Measurements from ENCODE around the gene RHNO1. TPM values are rescaled to one million over a fixed set of nuclear protein-coding genes. Genes with fewer than 3 reads are reported as not detected.

Gene RHNO1
- total and polyA plus RNA-seq, 2 of the 8 experiments (the other 6 are each of a cell fraction or from before 2014, with no cell fraction given) = 55.8 to 56.9 TPM

DNA sequence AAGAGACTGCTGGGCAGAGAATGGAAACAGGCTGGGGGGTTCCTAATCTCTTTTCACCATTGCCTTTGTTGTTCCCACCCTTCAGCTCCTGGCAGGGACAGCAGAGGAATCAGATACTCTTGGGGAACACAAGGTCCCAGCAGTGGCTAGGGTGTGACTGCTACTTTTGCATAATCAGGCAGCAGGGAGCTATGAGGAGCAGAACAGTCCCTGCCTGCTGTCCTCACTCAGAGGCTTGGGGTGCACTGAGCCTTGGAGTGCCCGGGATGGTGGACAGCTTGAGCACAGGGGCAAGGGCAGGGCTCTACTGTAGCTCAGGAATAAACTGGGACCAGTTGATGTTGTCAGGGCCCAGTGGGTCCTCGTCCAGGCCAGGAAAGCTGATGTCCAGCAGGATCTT lies 18.7 kb upstream of the RHNO1 start:
- no peak overlapping the region for H3K56ac ChIP-seq (replicated peaks; ENCODE audit: insufficient read length, low read depth, low read length)
- TF ChIP-seq EP300 (IDR thresholded peaks at IDR 0.05; ENCODE audit: borderline replicate concordance in 1 of 2, low read depth in 2 of 2, low read length in 2 of 2) (no peak), SRF (IDR thresholded peaks at IDR 0.05; ENCODE audit: low read depth, low read length) (no peak), YY1 (IDR thresholded peaks at IDR 0.05; ENCODE audit: low read depth, low read length) (no peak), POU5F1 (IDR thresholded peaks at IDR 0.05; ENCODE audit: low read depth, low read length) (no peak), FOSL1 (IDR thresholded peaks at IDR 0.05; ENCODE audit: insufficient read depth, low read depth, low read length) (no peak), CREB1 (IDR thresholded peaks at IDR 0.05) (no peak), CTBP2 (IDR thresholded peaks at IDR 0.05; ENCODE audit: borderline replicate concordance, insufficient read depth, insufficient read length, low read length) (no peak), CBX5 (IDR thresholded peaks at IDR 0.05; ENCODE audit: low read depth, low read length) (no peak), POLR2AphosphoS5 (IDR thresholded peaks at IDR 0.05; ENCODE audit: low read depth, low read length) (no peak), PHF8 (conservative IDR thresholded peaks at IDR 0.05; ENCODE audit: low read depth, low read length) (no peak), MAFK (IDR thresholded peaks at IDR 0.05; ENCODE audit: low read depth, low read length) (no peak)
- TF ChIP-seq, protein P1, sequence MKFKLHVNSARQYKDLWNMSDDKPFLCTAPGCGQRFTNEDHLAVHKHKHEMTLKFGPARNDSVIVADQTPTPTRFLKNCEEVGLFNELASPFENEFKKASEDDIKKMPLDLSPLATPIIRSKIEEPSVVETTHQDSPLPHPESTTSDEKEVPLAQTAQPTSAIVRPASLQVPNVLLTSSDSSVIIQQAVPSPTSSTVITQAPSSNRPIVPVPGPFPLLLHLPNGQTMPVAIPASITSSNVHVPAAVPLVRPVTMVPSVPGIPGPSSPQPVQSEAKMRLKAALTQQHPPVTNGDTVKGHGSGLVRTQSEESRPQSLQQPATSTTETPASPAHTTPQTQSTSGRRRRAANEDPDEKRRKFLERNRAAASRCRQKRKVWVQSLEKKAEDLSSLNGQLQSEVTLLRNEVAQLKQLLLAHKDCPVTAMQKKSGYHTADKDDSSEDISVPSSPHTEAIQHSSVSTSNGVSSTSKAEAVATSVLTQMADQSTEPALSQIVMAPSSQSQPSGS (IDR thresholded peaks at IDR 0.05; ENCODE audit: low read length) = no peak

More for the DNA sequence above, 18.7 kb upstream of the RHNO1 start:
- DNase-seq (ENCODE audit: low read depth in 1 of 2, low spot score in 2 of 2) = no peak
- Histone ChIP-seq H3K18ac (ENCODE audit: extremely low read depth, low read length) (no peak overlapping the region), H3K23me2 (ENCODE audit: low read depth, low read length) (no peaks in the 10 kb centered on the region), H3K9me3 (ENCODE audit: insufficient read depth in 2 of 2, low read depth in 1 of 2, low read length in 1 of 2) (no peaks in the 10 kb centered on the region), H3K79me2 (ENCODE audit: control insufficient read depth in 1 of 2, insufficient read depth in 2 of 2, low read length in 2 of 2) (no peaks in the 10 kb centered on the region), H3K23ac (ENCODE audit: insufficient read length) (no peak overlapping the region), H3K27ac (ENCODE audit: low read depth, low read length) (no peak overlapping the region), H2AK5ac (ENCODE audit: low read depth, low read length) (no peak overlapping the region), H4K20me1 (replicated peaks in 1 of 2; ENCODE audit: control insufficient read depth in 1 of 2, insufficient read depth in 2 of 2, low read length in 2 of 2) (peaks cover 3 to 6% of the 10 kb centered on the region in 2 experiments), H3K4me1 (replicated peaks in 1 of 4; ENCODE audit: control insufficient read depth in 3 of 4, insufficient read depth in 4 of 4, low read length in 3 of 4) (peaks cover 0 to 6% (median under 1%) of the 10 kb centered on the region in 4 experiments; a peak in 3 of 7 replicates), H3K79me1 (ENCODE audit: low read depth, low read length) (no peaks in the 10 kb centered on the region), H4K8ac (ENCODE audit: extremely low read depth, insufficient read depth, low read length) (no peak overlapping the region), H4K5ac (ENCODE audit: insufficient read length, low read depth, low read length) (no peak overlapping the region), H2BK15ac (ENCODE audit: low read length) (no peak overlapping the region), H3K36me3 (ENCODE audit: control insufficient read depth in 2 of 4, insufficient read depth in 4 of 4, low read length in 3 of 4) (peaks cover 6 to 42% (median 24%) of the 10 kb centered on the region in 4 experiments; a peak in 6 of 8 replicates), H2BK5ac (ENCODE audit: low read depth, low read length) (no peak overlapping the region), H3K27me3 (replicated peaks in 1 of 4; ENCODE audit: control insufficient read depth in 3 of 4, extremely low read depth in 1 of 4, insufficient read depth in 3 of 4, low read length in 3 of 4) (no peaks in the 10 kb centered on the region), H2AFZ (ENCODE audit: low read length) (no peak overlapping the region), H3K4me2 (ENCODE audit: insufficient read depth in 1 of 2, low read depth in 2 of 2, low read length in 2 of 2) (no peak overlapping the region), H3K4ac (replicated peaks; ENCODE audit: insufficient read length, low read depth, low read length) (no peak overlapping the region), H3K4me3 (ENCODE audit: extremely low read depth in 1 of 4, insufficient read depth in 2 of 4, low read depth in 3 of 4, low read length in 4 of 4) (no peak overlapping the region), H2BK20ac (ENCODE audit: low read length) (no peak overlapping the region), H3K9ac (replicated peaks in 1 of 4; ENCODE audit: extremely low read depth in 1 of 4, low read depth in 3 of 4, low read length in 3 of 4) (no peak overlapping the region), H3K14ac (ENCODE audit: insufficient read length) (no peak overlapping the region), H4K91ac (replicated peaks; ENCODE audit: insufficient read length, low read length) (no peak overlapping the region), H2BK12ac (ENCODE audit: low read depth, low read length) (no peak overlapping the region), H2BK120ac (replicated peaks; ENCODE audit: low read depth, low read length) (no peak overlapping the region)
- WGBS, 2 experiments (ENCODE audit: extremely low coverage in 1 of 2, insufficient coverage in 1 of 2, insufficient read length in 1 of 2, insufficient replicate concordance in 2 of 2, low coverage in 1 of 2, low lambda C conversion rate in 2 of 2, missing lambda C conversion rate in 1 of 2) = 88% methylated on average over 2 of the region's 2 CpGs; no CpG with 5 or more reads in 1 of the 2 experiments
- FAIRE-seq = no peak
- ChIA-PET POLR2A (ENCODE audit: partially characterized antibody) (interaction anchor here (0.8 to 3.8 kb wide), 13 partner anchors 11 to 196 kb away, joined by 3 to 31 read pairs (median 5); partner anchors contain the start of genes FOXM1, NRIP2 and RHNO1), CTCF (ENCODE audit: partially characterized antibody) (interaction anchor here (0.7 to 6.5 kb wide), 10 partner anchors 9 to 183 kb away, joined by 3 to 84 read pairs (median 4); partner anchors contain the start of gene NRIP2)
